K562 (cell line): ENCODE results near the gene VPREB3. TPM values are rescaled to one million over a fixed set of nuclear protein-coding genes. Genes with fewer than 3 reads are reported as not detected.

Source experiments
- CAMTA2 ChIP-seq: fragments of 250-450 bp; sonication (Bioruptor Pico); conservative IDR thresholded peaks from 2 replicates; pipeline ENCODE4 v1.5.1; 2022
- DDX20 ChIP-seq: fragments of 450-650 bp; IDR thresholded peaks from 2 replicates; pipeline ENCODE4 v1.6.1; 2016; ENCODE audit warnings: missing genetic modification characterization, low read depth, mild to moderate bottlenecking, missing compliant biosample characterization, moderate library complexity
- GATAD2A ChIP-seq: fragments of 450-650 bp; IDR thresholded peaks from 2 replicates; pipeline ENCODE4 v1.6.1; 2017
- GTF2F1 ChIP-seq: IDR thresholded peaks from 2 replicates; pipeline ENCODE4 v1.6.1; 2011; ENCODE audit warnings: low read depth, low read length, improper control_type of control experiment
- HEY1 ChIP-seq: fragments of 250-450 bp; sonication (Bioruptor Pico); IDR thresholded peaks from 2 replicates; pipeline ENCODE4 v1.5.0; 2020; ENCODE audit warnings: mild to moderate bottlenecking, moderate library complexity, borderline replicate concordance
- MCM3 ChIP-seq: fragments of 450-650 bp; IDR thresholded peaks from 2 replicates; pipeline ENCODE4 v1.6.1; 2016
- NFIX ChIP-seq: fragments of 250-450 bp; sonication (Bioruptor Pico); IDR thresholded peaks from 2 replicates; pipeline ENCODE4 v1.4.0; 2020; ENCODE audit warnings: low read depth, mild to moderate bottlenecking, moderate library complexity
- NONO ChIP-seq, 2 experiments: fragments of 200-400 bp in 1 of 2; fragments of 450-650 bp in 1 of 2; formaldehyde crosslinking in 1 of 2; IDR thresholded peaks; 2 replicates each; pipeline ENCODE4 v1.6.1; 2017; ENCODE audit warnings: low read depth in 2 of 2, mild to moderate bottlenecking in 2 of 2, moderate library complexity in 2 of 2, low read length in 1 of 2
- NR2C2 ChIP-seq, 2 experiments: fragments of 200-800 bp in 1 of 2; sonication (Bioruptor generic) in 1 of 2; sonication (generic) in 1 of 2; formaldehyde crosslinking in 1 of 2; IDR thresholded peaks; 2 replicates each; pipeline versions ENCODE4 v1.6.1 to v1.8.0; 2016 to 2022; ENCODE audit warnings: mild to moderate bottlenecking in 1 of 2, missing compliant biosample characterization in 1 of 2, missing genetic modification characterization in 1 of 2, missing genetic modification reagents in 1 of 2
- POLR3A ChIP-seq: IDR thresholded peaks from 2 replicates; pipeline ENCODE4 v1.6.1; 2011; ENCODE audit warnings: borderline replicate concordance, mild to moderate bottlenecking, moderate library complexity; ENCODE audit not compliant: insufficient read length, insufficient read depth; ENCODE audit errors: extremely low read depth
- ZNF232 ChIP-seq: sonication (generic); formaldehyde crosslinking; IDR thresholded peaks from 2 replicates; pipeline ENCODE4 v1.8.0; 2022; ENCODE audit warnings: mild to moderate bottlenecking, missing genetic modification reagents
- ZNF445 ChIP-seq: fragments of 250-450 bp; sonication (Bioruptor Pico); IDR thresholded peaks from 2 replicates; pipeline ENCODE4 v1.4.0; 2020; ENCODE audit warnings: low read depth, mild to moderate bottlenecking, moderate library complexity
- polyA plus RNA-seq, 8 experiments: library from polyadenylated mRNA; depleted of rRNA in 4 of 8; stranded (reverse) in 5 of 8; unstranded in 3 of 8; fragments of >200 nt; fragmentation: Nextera tagmentation in 2 of 8; fragmentation: Illumina TruSeq in 1 of 8; extraction: Ambion mirVana in 2 of 8; extraction: Trizol in 1 of 8; gene quantifications; 2 replicates each; pipeline versions ENCODE4 v1.2.1 to v1.2.3, GENCODE V29; 2011 to 2014; ENCODE audit warnings: inconsistent platforms in 1 of 8, missing spikeins in 1 of 8
- total RNA-seq, 7 experiments: library from RNA; depleted of rRNA in 6 of 7; stranded (reverse); fragments of >200 nt in 6 of 7; fragmentation: Illumina TruSeq in 2 of 7; extraction: Trizol in 2 of 7; gene quantifications; 2 replicates each; pipeline versions ENCODE4 v1.2.1 to v1.2.3, GENCODE V29; 2011 to 2021; ENCODE audit warnings: low replicate concordance in 1 of 7
- TF ChIP-seq, protein P1 (sequence below): fragments of 250-450 bp; sonication (Bioruptor Pico); IDR thresholded peaks from 2 replicates; pipeline ENCODE4 v1.5.0; 2021
- TF ChIP-seq, protein P2 (sequence below): fragments of 450-650 bp; formaldehyde crosslinking; IDR thresholded peaks from 2 replicates; pipeline ENCODE4 v1.4.0; 2022; ENCODE audit warnings: missing genetic modification characterization
- TF ChIP-seq, protein P3 (sequence below): fragments of 250-450 bp; sonication (Bioruptor Pico); IDR thresholded peaks from 2 replicates; pipeline ENCODE4 v1.8.0; 2022; ENCODE audit warnings: moderate library complexity, mild to moderate bottlenecking, inconsistent platforms
- TF ChIP-seq, protein P4 (sequence below): sonication (generic); formaldehyde crosslinking; IDR thresholded peaks from 2 replicates; pipeline ENCODE4 v1.8.0; 2022; ENCODE audit warnings: missing genetic modification reagents, mild to moderate bottlenecking, borderline replicate concordance
- TF ChIP-seq, protein P5 (sequence below): fragments of 250-450 bp; sonication (Bioruptor Pico); IDR thresholded peaks from 2 replicates; pipeline ENCODE4 v1.5.0; 2020; ENCODE audit warnings: mild to moderate bottlenecking
- TF ChIP-seq, protein P6 (sequence below): conservative IDR thresholded peaks from 2 replicates; pipeline ENCODE4 v1.6.1; 2011; ENCODE audit warnings: low read depth, mild to moderate bottlenecking, low read length; ENCODE audit not compliant: control insufficient read depth

The VPREB3 gene
- total and polyA plus RNA-seq, 9 of the 15 experiments (the other 6 are each of a cell fraction or from before 2014, with no cell fraction given) = 0.14 to 0.71 (median 0.20) TPM; not detected in 6

DNA sequence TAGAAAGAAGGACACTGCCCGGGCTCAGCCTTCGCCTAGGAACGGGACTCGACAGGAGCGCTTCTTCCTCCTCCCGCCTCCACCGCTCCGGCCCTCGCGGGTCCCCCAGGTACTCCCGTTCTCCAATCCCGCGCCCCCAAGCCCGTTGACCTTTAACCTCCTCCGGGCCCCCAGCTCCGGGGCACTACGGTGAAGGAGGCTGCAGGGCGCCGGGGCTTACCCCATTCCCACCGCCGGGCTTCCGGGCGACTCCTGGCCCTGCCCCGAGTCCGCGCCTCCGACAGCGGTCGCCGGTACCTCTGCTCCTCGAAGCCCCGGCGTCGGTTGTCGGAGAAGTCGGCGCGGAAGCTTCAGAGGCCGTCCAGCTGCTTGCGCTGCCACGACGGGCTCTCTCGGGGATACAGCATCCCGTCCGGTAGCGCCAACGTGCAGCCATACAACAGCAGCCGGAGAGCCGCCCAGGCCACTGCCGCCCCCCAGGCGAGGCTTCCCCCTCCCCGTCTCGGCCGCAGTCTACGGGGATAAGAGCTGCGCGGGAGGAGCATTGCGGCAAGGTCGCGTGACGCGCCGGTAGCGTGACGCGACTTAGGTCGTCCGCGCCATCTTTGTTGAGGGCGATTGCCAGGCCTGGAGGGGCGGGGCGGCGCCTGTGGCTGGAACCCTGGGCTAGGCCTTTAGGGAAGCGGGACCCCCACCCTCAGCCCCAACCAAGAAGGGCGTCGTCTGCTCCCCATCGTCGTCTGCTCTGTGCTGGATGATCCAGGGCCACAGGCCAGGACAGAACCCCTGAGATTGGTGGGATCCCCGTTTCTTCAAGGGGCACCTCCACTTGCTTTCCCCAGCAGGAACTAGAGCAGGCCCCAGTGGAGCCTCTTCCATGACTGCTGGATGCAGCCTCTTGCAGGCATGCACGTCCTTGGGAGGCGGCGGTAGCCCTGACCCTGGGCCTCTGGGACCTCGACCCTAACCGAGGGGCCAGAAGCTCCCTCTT lies 37.1 kb downstream of the VPREB3 start (continued):
- TF ChIP-seq, protein P1, sequence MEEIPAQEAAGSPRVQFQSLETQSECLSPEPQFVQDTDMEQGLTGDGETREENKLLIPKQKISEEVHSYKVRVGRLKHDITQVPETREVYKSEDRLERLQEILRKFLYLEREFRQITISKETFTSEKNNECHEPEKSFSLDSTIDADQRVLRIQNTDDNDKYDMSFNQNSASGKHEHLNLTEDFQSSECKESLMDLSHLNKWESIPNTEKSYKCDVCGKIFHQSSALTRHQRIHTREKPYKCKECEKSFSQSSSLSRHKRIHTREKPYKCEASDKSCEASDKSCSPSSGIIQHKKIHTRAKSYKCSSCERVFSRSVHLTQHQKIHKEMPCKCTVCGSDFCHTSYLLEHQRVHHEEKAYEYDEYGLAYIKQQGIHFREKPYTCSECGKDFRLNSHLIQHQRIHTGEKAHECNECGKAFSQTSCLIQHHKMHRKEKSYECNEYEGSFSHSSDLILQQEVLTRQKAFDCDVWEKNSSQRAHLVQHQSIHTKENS (CRISPR knock-in tag) = no peak
- TF ChIP-seq NONO (IDR thresholded peaks at IDR 0.05; ENCODE audit: low read depth in 2 of 2, low read length in 1 of 2) = peak in 1 of 2 experiments; percentile 49; a peak in 1 of 4 replicates
- TF ChIP-seq, protein P2, sequence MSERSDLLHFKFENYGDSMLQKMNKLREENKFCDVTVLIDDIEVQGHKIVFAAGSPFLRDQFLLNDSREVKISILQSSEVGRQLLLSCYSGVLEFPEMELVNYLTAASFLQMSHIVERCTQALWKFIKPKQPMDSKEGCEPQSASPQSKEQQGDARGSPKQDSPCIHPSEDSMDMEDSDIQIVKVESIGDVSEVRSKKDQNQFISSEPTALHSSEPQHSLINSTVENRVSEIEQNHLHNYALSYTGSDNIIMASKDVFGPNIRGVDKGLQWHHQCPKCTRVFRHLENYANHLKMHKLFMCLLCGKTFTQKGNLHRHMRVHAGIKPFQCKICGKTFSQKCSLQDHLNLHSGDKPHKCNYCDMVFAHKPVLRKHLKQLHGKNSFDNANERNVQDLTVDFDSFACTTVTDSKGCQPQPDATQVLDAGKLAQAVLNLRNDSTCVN = no peak
- TF ChIP-seq, protein P3, sequence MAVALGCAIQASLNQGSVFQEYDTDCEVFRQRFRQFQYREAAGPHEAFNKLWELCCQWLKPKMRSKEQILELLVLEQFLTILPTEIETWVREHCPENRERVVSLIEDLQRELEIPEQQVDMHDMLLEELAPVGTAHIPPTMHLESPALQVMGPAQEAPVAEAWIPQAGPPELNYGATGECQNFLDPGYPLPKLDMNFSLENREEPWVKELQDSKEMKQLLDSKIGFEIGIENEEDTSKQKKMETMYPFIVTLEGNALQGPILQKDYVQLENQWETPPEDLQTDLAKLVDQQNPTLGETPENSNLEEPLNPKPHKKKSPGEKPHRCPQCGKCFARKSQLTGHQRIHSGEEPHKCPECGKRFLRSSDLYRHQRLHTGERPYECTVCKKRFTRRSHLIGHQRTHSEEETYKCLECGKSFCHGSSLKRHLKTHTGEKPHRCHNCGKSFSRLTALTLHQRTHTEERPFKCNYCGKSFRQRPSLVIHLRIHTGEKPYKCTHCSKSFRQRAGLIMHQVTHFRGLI = no peak
- TF ChIP-seq HEY1 (CRISPR knock-in tag) = no peak
- TF ChIP-seq, protein P4, sequence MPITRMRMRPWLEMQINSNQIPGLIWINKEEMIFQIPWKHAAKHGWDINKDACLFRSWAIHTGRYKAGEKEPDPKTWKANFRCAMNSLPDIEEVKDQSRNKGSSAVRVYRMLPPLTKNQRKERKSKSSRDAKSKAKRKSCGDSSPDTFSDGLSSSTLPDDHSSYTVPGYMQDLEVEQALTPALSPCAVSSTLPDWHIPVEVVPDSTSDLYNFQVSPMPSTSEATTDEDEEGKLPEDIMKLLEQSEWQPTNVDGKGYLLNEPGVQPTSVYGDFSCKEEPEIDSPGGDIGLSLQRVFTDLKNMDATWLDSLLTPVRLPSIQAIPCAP (CRISPR knock-in tag) = no peak
- TF ChIP-seq, protein P5, sequence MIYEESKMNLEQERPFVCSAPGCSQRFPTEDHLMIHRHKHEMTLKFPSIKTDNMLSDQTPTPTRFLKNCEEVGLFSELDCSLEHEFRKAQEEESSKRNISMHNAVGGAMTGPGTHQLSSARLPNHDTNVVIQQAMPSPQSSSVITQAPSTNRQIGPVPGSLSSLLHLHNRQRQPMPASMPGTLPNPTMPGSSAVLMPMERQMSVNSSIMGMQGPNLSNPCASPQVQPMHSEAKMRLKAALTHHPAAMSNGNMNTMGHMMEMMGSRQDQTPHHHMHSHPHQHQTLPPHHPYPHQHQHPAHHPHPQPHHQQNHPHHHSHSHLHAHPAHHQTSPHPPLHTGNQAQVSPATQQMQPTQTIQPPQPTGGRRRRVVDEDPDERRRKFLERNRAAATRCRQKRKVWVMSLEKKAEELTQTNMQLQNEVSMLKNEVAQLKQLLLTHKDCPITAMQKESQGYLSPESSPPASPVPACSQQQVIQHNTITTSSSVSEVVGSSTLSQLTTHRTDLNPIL (CRISPR knock-in tag) = no peak
- no peak for TF ChIP-seq GATAD2A
- no peak for TF ChIP-seq GTF2F1
- TF ChIP-seq POLR3A = no peak
- TF ChIP-seq, protein P6, sequence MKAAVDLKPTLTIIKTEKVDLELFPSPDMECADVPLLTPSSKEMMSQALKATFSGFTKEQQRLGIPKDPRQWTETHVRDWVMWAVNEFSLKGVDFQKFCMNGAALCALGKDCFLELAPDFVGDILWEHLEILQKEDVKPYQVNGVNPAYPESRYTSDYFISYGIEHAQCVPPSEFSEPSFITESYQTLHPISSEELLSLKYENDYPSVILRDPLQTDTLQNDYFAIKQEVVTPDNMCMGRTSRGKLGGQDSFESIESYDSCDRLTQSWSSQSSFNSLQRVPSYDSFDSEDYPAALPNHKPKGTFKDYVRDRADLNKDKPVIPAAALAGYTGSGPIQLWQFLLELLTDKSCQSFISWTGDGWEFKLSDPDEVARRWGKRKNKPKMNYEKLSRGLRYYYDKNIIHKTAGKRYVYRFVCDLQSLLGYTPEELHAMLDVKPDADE = peak; percentile 52; the same call in 1 of the 2 replicates
- no peak for TF ChIP-seq DDX20 (tag)
- TF ChIP-seq ZNF445 = no peak
- no peak for TF ChIP-seq MCM3
- TF ChIP-seq NFIX (CRISPR knock-in tag) = no peak
- TF ChIP-seq NR2C2 (CRISPR knock-in tag; IDR thresholded peaks at IDR 0.05) = peak; percentile 91
- TF ChIP-seq NR2C2 (tag; IDR thresholded peaks at IDR 0.05) = peak; percentile 94
- TF ChIP-seq ZNF232 (CRISPR knock-in tag) = no peak
- TF ChIP-seq CAMTA2 (CRISPR knock-in tag) = no peak
